Measurements from ENCODE around the gene GRM7.

Gene GRM7

DNA sequence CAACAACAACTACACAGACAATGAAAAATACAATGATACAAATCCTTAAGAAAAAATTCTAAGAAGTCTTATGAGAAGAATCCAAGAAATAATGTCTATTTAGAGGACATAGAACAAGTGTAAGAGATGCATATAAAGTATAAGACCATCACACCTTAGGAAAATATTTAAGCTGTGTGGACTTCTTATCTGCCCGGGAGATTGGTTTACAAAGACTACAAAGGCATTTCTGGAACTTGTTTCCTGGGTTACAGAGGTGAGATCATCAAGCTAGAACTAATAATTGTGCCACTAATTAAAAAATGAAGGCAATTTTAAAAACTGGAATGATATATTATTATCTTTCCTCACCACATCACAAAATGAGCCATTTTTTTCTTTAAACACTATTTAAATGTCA, 507.1 kb downstream of the GRM7 start:
- H3K4me3 ChIP-seq (ENCODE audit: low read depth, low read length), result no peak overlapping the region
- DNase-seq (ENCODE audit: low read depth), result no peak
- TF ChIP-seq, protein P1, sequence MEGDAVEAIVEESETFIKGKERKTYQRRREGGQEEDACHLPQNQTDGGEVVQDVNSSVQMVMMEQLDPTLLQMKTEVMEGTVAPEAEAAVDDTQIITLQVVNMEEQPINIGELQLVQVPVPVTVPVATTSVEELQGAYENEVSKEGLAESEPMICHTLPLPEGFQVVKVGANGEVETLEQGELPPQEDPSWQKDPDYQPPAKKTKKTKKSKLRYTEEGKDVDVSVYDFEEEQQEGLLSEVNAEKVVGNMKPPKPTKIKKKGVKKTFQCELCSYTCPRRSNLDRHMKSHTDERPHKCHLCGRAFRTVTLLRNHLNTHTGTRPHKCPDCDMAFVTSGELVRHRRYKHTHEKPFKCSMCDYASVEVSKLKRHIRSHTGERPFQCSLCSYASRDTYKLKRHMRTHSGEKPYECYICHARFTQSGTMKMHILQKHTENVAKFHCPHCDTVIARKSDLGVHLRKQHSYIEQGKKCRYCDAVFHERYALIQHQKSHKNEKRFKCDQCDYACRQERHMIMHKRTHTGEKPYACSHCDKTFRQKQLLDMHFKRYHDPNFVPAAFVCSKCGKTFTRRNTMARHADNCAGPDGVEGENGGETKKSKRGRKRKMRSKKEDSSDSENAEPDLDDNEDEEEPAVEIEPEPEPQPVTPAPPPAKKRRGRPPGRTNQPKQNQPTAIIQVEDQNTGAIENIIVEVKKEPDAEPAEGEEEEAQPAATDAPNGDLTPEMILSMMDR (IDR thresholded peaks at IDR 0.05; ENCODE audit: insufficient read depth, low read depth, low read length, missing control alignments), result no peak

DNA sequence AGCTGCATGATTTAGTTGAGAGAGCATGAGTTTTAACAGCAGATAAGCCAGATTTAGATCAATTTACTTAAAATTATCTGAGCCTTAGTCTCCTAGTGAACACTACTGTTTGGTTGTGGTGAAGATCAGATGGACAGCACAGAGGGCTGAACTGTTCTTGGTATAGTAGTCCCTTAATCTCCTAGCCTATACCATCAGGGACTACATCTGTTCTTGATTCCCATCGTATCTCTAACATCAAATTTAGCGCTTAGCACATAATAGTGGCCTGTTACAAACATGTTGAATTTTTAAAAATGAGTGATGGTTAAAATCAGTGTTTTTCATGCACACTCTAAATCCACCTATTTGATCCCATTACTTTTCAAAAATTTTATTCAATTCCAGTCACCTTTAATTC, 507.7 kb downstream of the GRM7 start:
- no peak overlapping the region for H3K4me3 ChIP-seq (ENCODE audit: low read depth, low read length)
- no peak for DNase-seq (ENCODE audit: low read depth)
- TF ChIP-seq, protein P1 (IDR thresholded peaks at IDR 0.05; ENCODE audit: insufficient read depth, low read depth, low read length, missing control alignments), result no peak

DNA sequence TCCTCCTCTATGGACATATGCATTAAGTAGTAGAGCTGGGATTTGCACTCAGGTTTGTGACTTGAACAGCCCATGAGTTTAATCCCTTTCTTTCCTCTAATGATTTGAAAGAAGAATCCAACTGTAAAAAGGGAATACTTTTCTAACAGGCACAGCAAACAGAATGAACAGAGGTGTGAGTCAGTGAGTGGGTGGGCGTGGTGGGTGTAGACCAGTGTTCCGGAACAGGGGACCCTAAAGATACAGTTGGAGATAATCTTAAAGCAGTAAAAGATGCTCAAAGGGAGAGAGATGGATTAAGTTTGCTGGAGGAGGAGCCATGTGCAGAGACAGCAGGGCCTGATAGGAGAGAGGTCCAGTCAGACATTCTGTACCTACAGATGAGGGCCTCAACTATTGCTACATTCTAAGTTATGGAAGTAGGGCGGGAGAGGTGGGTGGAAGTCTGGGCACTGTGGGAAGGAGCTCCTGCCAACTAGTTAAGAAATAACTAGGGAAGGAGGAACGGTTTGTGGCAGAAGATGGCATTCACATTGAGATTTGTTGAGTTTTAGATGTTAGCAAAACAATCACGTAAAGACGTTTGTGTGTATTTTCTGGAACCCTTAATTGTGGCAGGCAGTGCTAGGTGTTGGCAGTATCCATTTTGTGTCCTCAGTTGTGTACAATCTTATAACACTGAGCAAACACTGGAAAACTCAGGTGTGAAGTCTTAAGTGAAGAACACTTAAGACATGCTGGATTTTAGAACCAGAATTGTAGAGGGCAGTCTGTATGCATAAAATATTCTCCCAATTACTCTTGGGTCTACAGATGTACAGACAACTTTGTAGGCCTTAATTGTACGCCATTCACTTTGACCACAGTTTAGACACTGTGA, 511.0 kb downstream of the GRM7 start:
- H3K4me3 ChIP-seq (ENCODE audit: low read depth, low read length), result no peak overlapping the region
- no peak for DNase-seq (ENCODE audit: low read depth)
- TF ChIP-seq, protein P1 (IDR thresholded peaks at IDR 0.05; ENCODE audit: insufficient read depth, low read depth, low read length, missing control alignments), result no peak

DNA sequence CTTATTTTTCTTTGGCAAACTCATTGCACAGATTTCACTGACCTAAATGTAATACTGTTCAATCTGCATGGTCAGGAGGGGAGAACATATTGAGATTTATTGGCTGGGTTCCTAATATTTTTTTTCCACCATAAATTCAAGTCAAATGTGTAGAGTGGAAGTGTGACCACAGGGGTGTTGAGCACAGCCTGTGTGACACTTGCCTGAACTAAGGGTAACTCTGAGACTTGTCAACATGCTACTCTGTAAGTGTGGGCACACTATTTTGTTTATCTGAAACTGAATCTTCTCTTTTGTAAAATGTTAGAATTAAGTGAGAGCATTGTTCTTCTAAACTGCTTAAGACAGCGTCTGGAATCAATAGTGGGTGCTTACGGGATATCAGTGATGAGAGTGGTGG, 516.2 kb downstream of the GRM7 start:
- no peak for DNase-seq (ENCODE audit: low read depth)
- TF ChIP-seq, protein P1 (IDR thresholded peaks at IDR 0.05; ENCODE audit: insufficient read depth, low read depth, low read length, missing control alignments), result no peak
- H3K4me3 ChIP-seq (ENCODE audit: low read depth, low read length), result no peak overlapping the region

DNA sequence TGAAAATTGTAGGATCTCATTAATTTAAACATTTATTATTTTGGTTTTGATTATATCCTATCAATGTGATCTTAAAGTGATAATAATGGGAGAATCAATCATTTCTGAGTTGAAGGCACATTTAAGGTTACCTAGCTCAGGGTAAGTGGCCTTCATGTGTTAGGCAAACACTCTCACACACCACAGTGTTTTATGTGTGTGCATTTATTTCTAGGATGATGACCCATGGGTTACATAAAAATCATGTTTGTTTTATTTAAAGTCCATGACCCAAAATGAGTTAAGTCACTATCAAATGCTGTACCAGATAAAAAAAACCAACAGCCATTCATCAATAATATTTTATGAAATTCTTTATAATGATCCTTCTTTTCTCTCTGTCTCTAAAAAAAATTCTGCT, 520.8 kb downstream of the GRM7 start:
- no peak overlapping the region for H3K4me3 ChIP-seq (ENCODE audit: low read depth, low read length)
- DNase-seq (ENCODE audit: low read depth), result no peak
- TF ChIP-seq, protein P1 (IDR thresholded peaks at IDR 0.05; ENCODE audit: insufficient read depth, low read depth, low read length, missing control alignments), result no peak

DNA sequence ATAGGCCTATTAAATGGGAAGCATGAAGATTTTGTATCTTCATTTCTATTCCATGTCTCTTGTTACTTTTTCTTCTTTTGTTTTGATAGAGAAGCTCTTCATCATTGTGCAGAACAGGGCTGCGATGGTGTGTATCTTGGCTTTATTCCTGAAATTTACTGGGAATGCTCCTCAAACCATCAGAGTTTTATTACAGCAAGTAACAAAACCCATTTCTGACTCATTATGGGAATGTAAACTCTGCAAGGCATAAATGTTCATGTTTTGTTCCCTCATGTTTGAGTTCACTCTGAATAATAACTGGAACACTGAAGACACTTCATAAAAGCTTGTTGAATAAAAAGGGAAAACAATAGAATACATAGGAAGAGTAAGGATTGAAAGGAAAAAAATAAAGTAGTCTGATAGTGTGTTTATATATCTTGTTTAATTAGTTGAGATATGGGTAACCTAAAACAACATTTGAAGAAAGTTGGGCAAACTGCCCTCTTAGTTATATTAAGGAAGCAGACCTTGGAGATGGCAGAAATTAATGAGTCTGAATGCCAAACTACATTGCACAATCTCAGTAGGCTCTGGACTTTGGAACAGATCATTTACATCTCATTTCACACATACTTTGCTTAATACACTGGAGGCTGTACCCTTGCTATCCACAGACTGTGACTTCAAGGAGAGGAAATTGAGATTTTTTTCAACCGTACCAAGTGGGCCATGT, 521.5 kb downstream of the GRM7 start:
- no peak for DNase-seq (ENCODE audit: low read depth)
- TF ChIP-seq, protein P1 (IDR thresholded peaks at IDR 0.05; ENCODE audit: insufficient read depth, low read depth, low read length, missing control alignments), result no peak
- no peak overlapping the region for H3K4me3 ChIP-seq (ENCODE audit: low read depth, low read length)
